IPS-NIHi11 (cell line): ENCODE data around the gene SF3B6.
"Not testable (repeated sequence)": the region's sequence is repeated elsewhere in the genome, so short reads cannot be mapped to it uniquely, and the experiment has no call there.

ENCODE experiments used
- DNase-seq: peaks from one replicate; pipeline ENCODE4 v3.0.0; 2012; ENCODE audit warnings: mixed read lengths, low spot score

SF3B6 gene, protein sequence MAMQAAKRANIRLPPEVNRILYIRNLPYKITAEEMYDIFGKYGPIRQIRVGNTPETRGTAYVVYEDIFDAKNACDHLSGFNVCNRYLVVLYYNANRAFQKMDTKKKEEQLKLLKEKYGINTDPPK

DNA sequence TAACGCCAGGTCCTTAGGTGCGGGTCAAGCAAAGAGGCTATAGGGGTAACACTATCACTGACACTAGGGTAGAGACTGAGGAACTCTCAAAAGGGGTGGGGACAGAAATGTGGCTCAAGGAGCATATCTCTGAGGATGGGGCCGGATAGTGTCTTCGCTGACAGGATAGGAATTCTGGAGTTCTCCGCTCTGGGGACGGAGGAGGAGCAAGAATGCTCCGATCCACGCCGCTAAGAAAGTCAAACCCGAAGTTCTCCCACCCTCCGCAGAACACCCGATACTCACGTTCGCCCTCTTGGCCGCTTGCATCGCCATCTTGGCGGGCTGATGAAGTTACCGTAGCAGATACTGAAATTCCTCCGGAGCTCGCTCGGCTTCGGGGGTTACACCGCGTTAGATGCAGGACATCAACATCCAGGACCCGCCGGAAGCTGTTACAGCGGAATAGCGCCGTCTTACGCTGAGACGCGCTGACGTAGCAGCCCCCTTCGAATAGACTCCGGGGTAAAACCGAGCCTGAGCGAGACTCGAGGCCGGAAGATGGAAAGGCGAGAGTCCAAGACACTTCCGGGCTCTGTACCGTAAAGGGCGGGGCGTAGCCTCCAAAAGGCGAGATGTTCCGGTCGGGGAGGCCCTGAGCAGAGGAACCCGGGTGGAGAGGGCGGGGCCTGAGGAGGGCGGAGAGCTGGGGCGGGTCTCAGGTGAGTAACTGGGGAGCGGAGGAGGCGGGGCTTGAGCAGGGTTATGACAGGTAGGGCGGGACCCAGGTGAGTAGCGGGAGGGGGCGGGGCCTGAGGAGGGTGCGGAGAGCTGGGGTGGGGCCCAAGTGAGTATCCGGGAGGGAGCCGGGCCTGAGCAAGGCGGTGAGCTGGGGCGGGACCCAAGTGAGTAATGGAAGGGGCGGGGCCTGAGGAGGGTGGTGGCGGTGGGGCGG, at the start of gene SF3B6:
Gene SF3B6 (minus strand): TSS at position 412 of the 934 bp plus-strand sequence. CDS start 97 bp downstream, at position 315.
- DNase-seq = peak; percentile 91

DNA sequence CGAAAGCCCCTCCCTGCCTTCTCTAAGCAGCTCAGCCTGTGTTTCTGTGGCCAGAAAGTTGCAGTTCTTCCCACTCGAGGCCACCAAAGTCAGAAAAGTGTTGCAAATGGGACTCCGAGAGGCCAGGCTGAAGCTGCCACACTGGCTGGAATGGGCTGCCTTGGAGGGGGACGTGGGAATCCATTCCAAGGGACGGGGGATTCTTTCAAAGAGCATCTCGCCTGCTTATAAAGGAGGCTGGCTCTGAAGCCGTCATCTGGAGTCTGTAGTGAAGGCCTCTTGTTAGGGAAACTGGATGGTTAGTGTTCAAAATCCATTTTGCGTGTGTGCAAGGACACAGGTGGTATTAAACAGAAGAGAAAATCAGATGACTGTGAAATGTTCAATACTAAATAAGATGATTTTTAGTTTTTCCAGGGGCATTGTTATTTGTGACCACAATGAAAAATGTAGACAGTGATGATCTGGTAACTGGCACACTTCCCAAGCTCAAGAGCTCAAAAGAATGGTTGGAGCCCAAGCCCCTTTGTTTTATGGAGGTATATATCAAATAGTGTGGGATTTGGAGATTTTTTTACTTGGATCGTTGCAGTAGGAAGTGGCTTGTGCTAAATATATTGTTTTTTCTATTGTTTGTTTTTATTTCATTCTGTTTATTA, 47.9 kb upstream of the SF3B6 start:
- no peak for DNase-seq

DNA sequence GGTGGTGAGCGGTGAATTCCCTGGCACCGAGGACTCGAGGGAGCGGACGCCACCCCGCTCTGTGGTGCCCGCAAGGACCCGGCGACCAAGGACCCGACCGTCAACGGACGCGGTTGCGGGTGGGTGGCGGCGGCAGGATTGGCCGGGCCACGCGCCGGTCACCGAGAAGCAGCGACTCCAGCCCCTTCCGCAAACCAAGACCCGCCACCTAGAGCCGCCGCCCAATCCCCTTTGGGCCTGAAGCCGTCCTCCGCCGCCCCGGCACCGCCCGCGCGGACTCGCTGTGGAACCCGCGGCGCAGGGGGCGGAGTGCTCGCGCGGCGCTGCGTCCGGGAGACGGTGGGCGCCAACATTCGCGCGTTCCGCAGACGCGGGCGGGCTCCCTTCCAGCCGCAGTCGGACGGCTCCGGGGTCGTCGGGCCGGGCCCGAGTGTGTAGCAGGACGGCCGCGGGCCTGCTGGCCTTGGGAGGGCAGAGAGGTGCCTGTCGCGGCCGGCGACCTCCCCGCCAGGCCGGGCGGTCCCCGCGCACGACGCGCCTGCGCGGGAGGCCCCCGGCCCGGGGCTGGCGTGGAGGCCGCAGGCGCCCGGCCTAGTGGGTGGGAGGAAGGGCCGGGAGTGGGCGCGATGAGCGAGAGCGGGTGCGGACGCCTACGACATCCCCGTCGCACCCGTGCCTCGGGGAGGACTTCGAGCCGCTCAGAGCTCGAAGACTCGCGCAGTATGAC, 47.2 kb upstream of the SF3B6 start, which contains the start of the genes FAM228B and PFN4:
Gene FAM228B (plus strand): TSS at position 275 of the 727 bp plus-strand sequence. CDS start 893 bp downstream, outside the sequence.
Gene PFN4 (minus strand): TSS at position 140 of the 727 bp plus-strand sequence. CDS start 799 bp downstream, outside the sequence.
- DNase-seq = peak; percentile 90

DNA sequence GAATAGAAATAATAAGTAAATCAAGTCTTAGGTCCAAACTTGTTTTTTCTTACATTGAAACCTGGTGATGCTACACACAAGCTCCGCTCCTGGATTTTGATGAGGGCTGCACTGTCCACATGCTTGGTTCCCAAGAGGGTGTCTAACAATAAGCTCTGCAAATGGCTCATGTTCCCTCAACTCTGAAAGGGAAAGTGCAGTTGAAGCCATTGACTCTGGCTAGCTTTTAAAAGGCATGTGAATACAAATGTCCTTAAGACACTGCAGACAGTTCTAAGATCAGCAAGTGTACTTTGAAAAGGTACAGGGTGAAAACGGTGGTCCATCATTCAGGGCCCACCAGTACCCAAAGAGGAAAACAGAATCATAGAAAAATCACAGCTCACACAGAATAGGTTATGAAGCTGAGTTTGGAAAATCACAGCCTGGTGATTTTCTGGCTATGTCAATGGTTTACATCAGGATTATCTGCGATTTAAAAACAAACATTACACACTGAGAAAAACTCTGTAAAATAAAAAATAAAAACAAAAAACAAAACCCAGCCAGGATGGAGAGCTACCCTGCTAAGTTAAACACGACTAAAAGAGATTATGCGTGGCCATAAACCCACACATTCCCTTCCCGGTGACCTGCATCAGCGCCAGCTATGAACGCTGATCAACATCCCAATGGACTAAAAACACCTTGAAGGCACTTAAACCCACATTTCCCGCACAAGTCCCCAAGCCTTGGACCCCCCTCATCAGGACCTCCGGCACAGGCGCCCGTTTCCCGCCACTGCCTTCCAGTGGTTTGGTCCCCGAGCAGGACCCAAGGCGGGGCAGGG, 46.5 kb upstream of the SF3B6 start:
- no peak for DNase-seq

DNA sequence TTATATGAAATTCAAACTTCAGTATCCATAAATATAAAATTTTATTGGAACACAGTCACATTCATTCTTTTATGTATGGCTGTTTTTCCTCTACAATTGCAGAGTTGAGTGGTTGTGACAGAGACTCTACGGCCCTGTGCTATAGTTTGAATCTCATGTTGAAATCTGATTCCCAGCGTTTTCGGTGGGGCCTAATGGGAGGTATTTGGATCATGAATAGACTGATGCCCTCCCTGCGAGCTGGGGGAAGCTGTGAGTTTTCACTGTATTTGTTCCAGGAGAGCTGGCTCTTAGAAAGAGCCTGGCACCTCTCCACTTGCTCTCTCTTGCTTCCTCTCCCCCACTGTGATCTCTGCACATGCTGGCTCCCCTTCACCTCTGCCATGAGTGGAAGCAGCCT, 45.3 kb upstream of the SF3B6 start:
- DNase-seq = peak; percentile 43

DNA sequence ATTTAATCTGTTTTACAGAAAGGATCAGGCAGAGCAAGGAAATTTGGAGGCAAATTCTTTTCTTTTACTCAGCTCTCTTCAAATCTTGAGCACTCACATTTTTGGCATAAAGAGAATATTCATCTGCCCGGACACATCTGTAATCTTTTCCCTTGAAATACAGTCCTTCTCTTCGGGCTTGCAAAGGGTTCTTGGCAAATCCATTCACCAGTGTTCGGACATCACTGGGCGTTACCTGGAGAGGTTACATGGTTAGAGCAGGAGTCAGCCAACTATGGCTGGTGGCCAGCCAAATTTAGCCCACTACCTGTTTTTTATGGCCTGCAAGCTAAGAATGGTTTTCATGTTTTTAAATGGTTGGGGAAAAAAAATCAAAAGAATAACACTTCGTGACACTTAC, 44.9 kb upstream of the SF3B6 start:
- no peak for DNase-seq

DNA sequence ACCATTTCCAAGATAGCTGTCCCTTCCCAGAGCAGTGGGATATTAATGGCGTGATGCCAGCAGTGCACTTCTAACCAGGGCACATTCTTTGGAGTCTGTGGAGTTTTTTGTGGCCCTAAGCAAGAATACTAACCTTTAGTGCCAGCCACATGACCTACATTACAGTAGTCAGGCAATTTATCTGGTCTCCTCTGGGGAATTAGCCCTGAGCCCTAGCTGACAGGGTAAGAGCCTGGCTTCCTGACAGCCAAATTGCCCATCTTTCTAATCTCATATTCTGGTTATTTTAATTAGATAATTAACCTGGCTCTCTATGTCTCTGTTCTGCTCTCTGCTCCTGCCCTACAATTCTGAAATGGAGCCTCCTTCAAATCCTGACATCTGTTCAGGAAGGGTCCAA, 41.8 kb upstream of the SF3B6 start:
- no peak for DNase-seq

DNA sequence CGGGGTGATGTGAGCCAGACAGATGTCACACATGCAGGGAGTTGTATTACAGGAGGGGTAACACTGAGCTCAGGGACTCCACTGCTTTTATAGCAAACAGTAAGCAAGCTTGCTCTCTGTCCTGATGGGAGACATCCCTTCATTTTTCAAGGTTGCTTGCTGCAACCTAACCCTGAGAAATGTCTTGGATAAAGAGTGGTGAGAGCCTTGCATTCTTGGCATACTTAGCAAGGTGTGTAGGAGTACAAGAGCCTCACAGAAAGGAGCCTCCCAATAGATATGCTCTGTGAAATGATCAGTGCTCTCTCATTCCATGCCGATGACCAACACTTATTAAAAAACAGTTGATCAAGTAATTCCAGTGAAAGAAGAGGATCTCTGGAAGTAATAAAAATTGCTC, 38.9 kb upstream of the SF3B6 start:
- DNase-seq = no peak

DNA sequence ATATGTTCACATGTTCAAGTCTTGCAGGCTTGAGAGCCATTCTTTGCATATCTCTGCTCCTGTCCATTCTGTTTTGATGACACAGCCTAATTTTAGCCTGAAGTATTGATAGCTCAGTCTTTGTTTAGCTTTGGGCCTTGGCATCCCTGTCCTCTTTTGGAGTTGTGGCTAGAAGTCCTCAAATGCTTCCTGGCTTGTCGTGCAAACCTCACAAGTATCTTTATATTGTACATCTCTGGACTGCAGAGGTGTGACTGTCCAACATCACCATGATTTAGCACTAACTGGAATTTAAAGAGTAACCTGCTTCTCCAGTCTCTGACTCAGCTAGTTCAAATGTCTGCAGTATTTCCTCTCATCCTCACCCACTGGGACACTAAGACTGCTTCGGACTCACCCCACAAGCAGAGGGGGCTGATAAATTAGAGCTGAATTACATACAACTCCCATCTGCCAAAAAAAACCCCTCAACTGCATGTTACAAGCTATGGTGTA, 35.3 kb upstream of the SF3B6 start:
- no peak for DNase-seq

DNA sequence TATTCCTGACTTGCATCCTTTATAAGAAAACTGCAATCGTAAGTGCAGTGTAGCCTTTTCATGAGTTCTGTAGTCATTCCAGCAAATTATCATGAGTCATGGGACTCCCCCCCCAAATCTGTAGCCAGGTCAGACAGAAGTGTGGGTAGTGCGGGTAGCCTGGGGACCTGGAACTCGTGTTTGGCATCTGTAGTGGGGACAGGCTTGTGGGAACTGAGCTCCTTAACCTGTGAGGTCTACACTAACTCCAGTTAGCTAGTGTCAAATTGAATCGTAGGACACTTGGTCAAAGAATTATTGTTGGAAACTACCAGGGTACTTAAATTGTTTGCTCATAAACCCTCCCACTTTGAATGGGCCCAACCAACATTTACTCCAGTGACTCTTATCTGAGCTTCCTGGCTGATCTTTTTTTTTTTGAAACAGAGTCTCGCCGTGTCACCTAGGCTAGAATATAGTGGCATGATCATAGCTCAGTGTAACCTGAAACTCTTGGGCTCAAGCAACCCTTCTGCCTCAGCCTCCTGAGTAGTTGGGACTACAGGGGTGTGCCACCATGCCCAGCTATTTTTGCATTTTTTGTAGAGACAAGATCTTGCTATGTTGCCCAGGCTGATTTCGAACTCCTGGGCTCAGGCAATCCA, 34.7 kb upstream of the SF3B6 start:
- DNase-seq = no peak

DNA sequence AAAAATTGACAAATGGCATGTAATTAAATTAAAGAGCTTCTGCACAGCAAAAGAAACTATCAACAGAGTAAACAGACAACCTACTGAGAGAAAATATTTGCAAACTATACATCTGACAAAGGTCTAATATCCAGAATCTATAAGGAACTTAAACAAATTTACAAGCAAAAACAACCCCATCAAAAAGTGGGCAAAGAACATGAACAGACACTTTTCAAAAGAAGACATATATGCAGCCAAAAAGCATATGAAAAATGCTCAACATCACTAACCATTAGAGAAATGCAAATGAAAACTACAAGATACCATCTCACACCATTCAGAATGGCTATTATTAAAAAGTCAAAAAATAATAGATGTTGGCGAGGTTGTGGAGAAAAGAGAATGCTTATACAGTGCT, 33.3 kb upstream of the SF3B6 start:
- DNase-seq = not testable (repeated sequence)

DNA sequence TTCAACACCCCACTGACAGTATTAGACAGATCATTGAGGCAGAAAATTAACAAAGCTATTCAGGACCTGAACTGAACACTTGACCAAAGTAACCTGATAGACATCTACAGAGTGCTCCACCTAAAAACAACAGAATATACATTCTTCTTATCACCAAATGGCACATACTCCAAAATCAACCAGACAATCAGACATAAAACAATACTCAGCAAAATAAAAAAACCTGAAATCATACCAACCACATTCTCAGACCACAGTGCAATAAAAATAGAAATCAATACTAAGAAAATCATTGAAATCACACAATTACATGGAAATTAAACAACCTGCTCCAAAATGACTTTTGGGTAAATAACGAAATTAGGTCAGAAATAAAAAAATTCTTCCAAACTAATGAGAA, 31.2 kb upstream of the SF3B6 start:
- no peak for DNase-seq

DNA sequence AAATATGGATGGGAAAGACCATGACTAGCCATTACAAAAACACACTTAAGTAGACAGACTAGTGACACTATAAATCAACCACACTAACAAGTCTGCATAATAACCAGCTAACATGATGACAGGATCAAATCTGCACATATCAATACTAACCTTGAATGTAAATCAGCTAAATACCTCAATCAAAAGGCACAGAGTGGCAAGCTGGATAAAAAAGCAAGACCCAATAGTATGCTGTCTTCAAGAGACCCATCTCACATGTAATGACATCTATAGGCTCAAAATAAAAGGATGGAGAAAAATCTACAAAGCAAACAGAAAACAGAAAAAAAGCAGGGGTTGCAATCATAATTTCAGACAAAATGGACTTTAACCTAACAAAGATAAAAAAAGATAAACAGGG, 30.7 kb upstream of the SF3B6 start:
- no peak for DNase-seq

DNA sequence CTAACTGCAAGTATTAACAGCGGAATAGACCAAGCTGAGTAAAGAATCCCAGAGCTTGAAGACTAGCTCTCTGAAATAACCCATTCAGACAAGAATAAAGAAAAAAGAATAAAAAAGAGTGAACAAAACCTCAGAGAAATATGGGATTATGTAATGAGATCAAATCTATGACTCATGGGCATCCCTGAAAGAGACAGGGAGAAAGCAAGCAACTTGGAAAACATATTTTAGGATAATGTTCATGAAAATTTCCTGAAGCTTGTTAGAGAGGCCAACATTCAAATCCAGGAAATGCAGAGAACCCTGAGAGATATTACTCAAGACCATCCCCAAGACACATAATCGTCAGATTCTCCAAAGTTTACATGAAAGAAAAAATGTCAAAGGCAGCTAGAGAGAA, 29.7 kb upstream of the SF3B6 start:
- no peak for DNase-seq

DNA sequence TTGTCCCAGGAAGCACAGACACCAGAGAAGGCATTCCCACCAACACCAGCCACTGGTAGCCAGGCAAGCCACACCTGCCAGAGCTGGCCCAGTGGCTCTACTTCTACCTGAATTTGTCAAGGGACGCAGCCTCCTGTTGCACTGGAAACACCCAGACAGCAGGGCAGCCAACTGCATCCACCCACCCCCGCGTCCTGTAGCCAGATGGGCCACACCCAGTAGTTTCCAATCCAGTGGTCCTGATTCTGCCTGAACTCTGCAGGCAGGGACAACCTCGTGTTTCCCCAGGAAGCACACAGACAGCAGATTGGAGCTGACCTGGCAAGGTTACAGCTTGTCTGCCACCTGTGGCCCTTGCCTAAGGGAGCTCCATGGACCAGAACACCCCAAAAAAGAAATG, 28.8 kb upstream of the SF3B6 start:
- no peak for DNase-seq

DNA sequence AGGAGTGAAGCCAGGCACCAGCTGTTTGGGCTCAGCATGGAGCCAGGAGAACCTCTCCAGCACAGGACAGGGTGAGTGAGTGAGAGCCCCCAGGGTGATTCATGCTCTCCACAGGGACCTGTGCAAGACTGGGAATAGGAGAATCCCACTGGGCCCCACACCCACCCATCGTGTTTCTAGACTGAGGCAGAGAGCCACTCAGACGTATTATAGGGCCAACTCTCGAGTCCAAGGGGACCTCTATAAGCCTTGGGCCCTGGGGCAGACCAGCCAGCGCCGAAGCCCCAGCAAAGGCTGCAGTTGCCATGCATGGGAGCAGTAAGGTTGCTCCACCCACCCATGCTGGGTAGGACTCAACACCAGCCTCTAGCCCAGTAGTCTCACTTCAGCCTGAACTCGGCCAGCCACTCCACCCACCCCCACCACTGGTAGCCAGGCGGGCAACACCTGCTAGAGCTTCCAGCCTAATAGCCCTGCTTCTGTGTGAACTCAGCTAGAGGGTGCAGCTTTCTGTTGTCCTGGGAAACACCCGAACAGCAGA, 28.1 kb upstream of the SF3B6 start:
- no peak for DNase-seq

DNA sequence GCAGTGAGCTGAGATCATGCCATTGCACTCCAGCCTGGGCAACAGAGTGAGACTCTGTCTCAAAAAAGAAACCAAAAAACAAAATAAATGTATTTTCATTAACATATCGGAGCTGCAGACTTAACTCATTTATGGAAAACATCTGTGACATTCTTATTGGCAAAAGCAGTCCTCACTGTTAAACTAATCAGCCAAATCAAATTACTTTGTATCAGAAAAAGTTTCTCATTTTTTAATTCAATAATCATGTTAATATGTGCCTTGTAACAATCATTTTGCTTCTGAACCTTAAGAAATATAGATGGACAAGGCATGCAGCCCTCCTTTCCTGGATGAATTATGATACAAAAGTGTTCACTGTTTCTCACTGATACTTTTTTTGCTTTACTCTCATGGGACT, 26.6 kb upstream of the SF3B6 start:
- DNase-seq = no peak

DNA sequence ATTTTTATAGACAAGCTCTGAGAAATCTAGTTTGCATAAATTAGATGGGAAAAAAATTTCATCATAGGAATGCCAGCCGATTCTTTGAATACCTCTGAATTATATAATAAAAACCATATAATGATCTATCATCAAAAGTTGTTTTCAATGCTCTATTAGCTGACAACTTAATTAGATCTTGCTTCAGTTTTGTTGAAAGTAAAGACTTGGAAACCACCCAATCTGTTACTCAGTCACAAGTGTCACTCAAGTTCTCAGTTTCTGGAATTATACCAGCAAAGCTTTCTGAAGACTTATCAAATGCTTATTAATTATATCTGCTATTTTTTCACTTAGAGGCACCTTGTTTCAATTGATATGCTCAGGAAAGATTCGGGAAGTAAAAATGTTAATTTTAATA, 25.9 kb upstream of the SF3B6 start:
- no peak for DNase-seq

DNA sequence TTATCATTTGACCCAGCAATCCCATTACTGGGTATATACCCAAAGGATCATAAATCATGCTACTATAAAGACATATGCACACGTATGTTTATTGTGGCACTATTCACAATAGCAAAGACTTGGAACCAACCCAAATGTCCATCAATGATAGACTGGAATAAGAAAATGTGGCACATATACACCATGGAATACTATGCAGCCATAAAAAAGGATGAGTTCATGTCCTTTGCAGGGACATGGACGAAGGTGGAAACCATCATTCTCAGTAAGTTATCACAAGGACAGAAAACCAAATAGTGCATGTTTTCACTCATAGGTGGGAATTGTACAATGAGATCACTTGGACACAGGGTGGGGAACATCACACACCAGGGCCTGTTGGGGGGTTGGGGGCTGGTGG, 24.6 kb upstream of the SF3B6 start:
- not testable (repeated sequence) for DNase-seq

DNA sequence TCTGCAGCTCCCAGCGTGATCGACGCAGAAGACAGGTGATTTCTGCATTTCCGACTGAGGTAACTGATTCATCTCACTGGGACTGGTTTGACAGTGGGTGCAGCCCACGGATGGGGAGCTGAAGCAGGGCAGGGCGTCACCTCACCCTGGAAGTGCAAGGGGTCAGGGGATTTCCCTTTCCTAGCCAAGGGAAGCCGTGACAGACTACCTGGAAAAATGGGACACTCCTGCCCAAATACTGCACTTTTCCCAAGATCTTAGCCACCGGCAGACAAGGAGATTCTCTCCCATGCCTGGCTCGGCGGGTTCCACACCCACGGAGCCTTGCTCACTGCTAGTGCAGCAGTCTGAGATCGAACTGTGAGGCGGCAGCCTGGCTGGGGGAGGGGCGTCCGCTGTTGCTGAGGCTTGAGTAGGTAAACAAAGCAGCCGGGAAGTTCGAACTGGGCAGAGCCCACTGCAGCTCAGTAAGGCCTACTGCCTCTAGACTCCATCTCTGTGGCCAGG, 19.1 kb upstream of the SF3B6 start:
- DNase-seq = not testable (repeated sequence)
